HepG2 (cell line): ENCODE results near the gene GRID1.

Experiments used
- KAT7 ChIP-seq: IDR thresholded peaks from 2 replicates; pipeline ENCODE4 v1.6.1; 2018; ENCODE audit warnings: borderline replicate concordance, missing compliant biosample characterization
- POLR2AphosphoS2 ChIP-seq: IDR thresholded peaks from 2 replicates; pipeline ENCODE4 v1.6.1; 2011; ENCODE audit warnings: low read depth, low read length, improper control_type of control experiment
- POLR2AphosphoS5 ChIP-seq: IDR thresholded peaks from 2 replicates; pipeline ENCODE4 v1.6.1; 2012; ENCODE audit warnings: low read depth, low read length

DNA sequence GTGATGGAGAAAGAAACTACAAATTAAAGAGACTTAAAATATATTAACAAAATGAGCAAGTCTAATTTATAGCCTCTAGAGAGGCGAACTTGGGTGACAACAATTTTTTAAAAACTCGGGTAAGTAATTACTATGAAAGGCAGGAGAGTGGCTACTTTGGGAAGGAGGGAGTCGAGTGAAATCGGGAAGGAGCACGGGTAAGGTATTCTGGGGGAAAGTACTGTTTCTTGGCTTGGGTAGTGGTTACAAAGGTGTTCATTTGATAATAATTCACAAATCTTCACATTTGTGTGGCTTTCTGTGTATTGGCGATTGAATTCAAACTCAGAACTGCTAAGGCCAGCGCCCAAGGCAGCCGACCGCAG lies 32.9 kb upstream of the GRID1 start:
- TF ChIP-seq POLR2AphosphoS5 (no peak), POLR2AphosphoS2 (no peak), KAT7 (CRISPR knock-in tag) (no peak)
